Fibroblast of pulmonary artery (primary cell): ENCODE measurements around the gene C22orf15.

Experiments used
- DNase-seq: peaks from one replicate; pipeline ENCODE4 v3.0.0-alpha.2; 2010; ENCODE audit warnings: low read depth
- H3K4me3 ChIP-seq: replicated peaks from 2 replicates; pipeline ENCODE4 v1.5.1; 2011; ENCODE audit warnings: low read depth, mild to moderate bottlenecking, control low read depth, low read length, moderate library complexity
- CTCF ChIP-seq: IDR thresholded peaks from 2 replicates; pipeline ENCODE4 v1.5.1; 2011; ENCODE audit warnings: mild to moderate bottlenecking, control low read depth, low read length, inconsistent platforms; ENCODE audit errors: missing control alignments

The C22orf15 gene

GRCh38 chr22:23755711-23756110 is 7.1 kb upstream of the C22orf15 start:
- no peak for DNase-seq
- TF ChIP-seq CTCF = no peak
- H3K4me3 ChIP-seq = no peak overlapping the region

GRCh38 chr22:23756891-23757290 is 5.9 kb upstream of the C22orf15 start:
- DNase-seq = no peak
- no peak overlapping the region for H3K4me3 ChIP-seq
- TF ChIP-seq CTCF = no peak

GRCh38 chr22:23759566-23759965 is 3.2 kb upstream of the C22orf15 start:
- no peak overlapping the region for H3K4me3 ChIP-seq
- no peak for TF ChIP-seq CTCF
- DNase-seq = no peak

- no peak overlapping the region for H3K4me3 ChIP-seq
- TF ChIP-seq CTCF = no peak
- no peak for DNase-seq
These were observed 2.7 kb upstream of the C22orf15 start for GRCh38 chr22:23760056-23760455.

GRCh38 chr22:23763579-23763945 is 772 bp downstream of the C22orf15 start:
- no peak for DNase-seq
- H3K4me3 ChIP-seq = no peak overlapping the region
- TF ChIP-seq CTCF = no peak

GRCh38 chr22:23763954-23764353 is 1.2 kb downstream of the C22orf15 start:
- H3K4me3 ChIP-seq = no peak overlapping the region
- TF ChIP-seq CTCF = no peak
- no peak for DNase-seq
